Measurements from ENCODE around the gene PHF21B.

Gene PHF21B

GRCh38 chr22:44884968-44885805 is 124.6 kb downstream of the PHF21B start:
- DNase-seq (ENCODE audit: low spot score) = no peak
- TF ChIP-seq CTCF (IDR thresholded peaks at IDR 0.05; ENCODE audit: extremely low read depth, missing control alignments) = no peak

GRCh38 chr22:44884562-44884961 is 125.2 kb downstream of the PHF21B start:
- DNase-seq (ENCODE audit: low spot score) = no peak
- no peak for TF ChIP-seq CTCF (IDR thresholded peaks at IDR 0.05; ENCODE audit: extremely low read depth, missing control alignments)

- no peak for DNase-seq (ENCODE audit: low spot score)
These were observed 126.8 kb downstream of the PHF21B start for GRCh38 chr22:44883011-44883421.

GRCh38 chr22:44882226-44882905 is 127.4 kb downstream of the PHF21B start:
- DNase-seq (ENCODE audit: low spot score) = no peak
- TF ChIP-seq CTCF (IDR thresholded peaks at IDR 0.05; ENCODE audit: extremely low read depth, missing control alignments) = no peak

More at GRCh38 chr22:44883011-44883421, 126.8 kb downstream of the PHF21B start:
- no peak for TF ChIP-seq CTCF (IDR thresholded peaks at IDR 0.05; ENCODE audit: extremely low read depth, missing control alignments)

GRCh38 chr22:44881624-44882023 is 128.2 kb downstream of the PHF21B start:
- no peak for DNase-seq (ENCODE audit: low spot score)
- TF ChIP-seq CTCF (IDR thresholded peaks at IDR 0.05; ENCODE audit: extremely low read depth, missing control alignments) = no peak

GRCh38 chr22:44880610-44881290 is 129.1 kb downstream of the PHF21B start:
- no peak for TF ChIP-seq CTCF (IDR thresholded peaks at IDR 0.05; ENCODE audit: extremely low read depth, missing control alignments)
- no peak for DNase-seq (ENCODE audit: low spot score)

GRCh38 chr22:44879301-44879680 is 130.5 kb downstream of the PHF21B start:
- no peak for TF ChIP-seq CTCF (IDR thresholded peaks at IDR 0.05; ENCODE audit: extremely low read depth, missing control alignments)
- DNase-seq (ENCODE audit: low spot score) = no peak

Data from GM20000 (cell line).